CD4-positive, alpha-beta T cell treated with Interleukin-2 at 100 ng/mL for 4 hours (primary cell): ENCODE measurements around the gene GNL3L.
"Not testable (repeated sequence)": the region's sequence is repeated elsewhere in the genome, so short reads cannot be mapped to it uniquely, and the experiment has no call there.

Experiments
- DNase-seq: peaks from one replicate; pipeline ENCODE4 v3.0.0-alpha.2; 2020; ENCODE audit warnings: low spot score

The GNL3L gene

DNA sequence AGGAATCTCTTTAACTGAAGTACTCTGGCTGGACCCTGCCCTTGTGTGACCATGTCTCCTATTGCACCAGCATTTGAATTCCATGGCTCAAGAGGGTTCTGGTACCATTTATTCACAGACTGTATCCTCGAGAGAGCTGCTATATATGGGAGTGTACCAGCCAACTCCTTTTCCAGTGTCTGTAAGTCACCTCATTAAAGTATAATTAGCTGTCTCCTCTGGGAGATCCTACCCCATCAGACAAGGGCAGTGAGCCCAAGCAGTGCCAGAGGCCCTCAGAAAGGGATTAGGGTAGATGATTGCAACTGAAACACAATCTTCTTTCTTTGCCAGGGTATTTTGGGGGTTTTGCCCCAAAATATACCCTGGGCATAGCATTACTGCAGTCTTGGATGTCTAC lies 31.6 kb downstream of the GNL3L start:
- DNase-seq: no peak

DNA sequence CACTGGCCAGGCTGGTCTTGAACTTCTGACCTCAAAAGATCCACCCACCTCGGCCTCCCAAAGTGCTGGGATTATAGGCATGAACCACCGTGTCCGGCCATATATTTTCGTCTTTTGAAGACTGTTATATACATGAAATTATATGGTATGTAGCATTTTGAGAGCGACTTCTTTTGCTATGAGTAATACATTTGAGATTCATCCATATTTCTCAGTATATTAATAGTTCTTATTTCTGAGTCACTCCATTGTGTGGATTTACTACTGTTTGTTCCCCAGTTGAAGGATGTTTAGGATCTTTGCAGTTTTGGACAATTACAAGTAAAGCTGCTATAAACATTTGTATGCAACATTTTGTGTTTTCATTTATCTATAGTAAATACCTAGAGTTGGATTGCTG lies 34.9 kb downstream of the GNL3L start:
- DNase-seq: no peak

DNA sequence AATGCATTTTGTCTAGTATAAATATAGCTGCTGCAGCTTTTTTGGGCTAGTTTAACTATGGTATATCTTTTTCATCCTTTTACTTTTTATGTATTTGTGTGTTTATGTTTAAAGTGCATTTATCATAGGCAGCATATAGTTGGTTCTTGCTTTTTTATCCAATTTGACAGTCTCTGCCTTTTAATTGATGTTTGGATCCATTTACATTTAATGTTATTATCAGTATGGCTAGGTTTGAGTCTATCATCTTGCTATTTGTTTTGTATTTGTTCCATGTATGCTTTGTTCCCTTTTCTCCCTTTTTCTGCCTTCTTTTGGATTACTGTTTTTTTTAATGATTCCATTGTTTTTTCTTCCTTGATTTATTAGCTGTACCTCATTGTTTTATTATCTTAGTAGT lies 40.3 kb downstream of the GNL3L start:
- no peak for DNase-seq

DNA sequence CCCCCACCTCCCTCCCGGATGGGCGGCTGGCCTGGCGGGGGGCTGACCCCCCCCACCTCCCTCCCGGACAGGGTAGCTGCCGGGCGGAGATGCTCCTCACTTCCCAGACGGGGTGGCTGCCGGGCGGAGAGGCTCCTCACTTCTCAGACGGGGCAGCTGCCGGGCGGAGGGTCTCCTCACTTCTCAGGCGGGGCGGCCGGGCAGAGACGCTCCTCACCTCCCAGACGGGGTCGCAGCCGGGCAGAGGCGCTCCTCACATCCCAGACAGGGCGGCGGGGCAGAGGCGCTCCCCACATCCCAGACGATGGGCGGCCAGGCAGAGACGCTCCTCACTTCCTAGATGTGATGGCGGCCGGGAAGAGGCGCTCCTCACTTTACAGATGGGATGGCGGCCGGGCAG lies 42.6 kb downstream of the GNL3L start:
- not testable (repeated sequence) for DNase-seq

DNA sequence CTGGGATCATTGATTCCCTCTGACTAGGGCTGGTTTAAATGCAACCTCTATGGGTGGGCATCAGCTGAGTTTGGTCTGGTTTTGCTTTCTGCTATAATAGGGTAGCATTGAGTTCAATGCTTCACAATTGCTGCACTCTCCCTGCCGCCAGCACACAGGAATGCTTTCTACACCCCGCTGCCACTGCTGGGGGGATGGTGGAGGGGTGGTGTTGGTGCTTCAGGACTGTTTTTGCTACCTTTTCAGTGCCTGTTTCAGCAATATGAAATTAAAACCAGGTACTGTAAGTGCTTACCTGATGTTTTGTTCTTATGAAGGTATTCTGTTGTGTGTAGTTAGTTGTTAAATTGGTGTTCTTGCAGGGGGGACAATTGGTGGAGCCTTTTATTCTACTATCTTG lies 67.7 kb downstream of the GNL3L start:
- no peak for DNase-seq

DNA sequence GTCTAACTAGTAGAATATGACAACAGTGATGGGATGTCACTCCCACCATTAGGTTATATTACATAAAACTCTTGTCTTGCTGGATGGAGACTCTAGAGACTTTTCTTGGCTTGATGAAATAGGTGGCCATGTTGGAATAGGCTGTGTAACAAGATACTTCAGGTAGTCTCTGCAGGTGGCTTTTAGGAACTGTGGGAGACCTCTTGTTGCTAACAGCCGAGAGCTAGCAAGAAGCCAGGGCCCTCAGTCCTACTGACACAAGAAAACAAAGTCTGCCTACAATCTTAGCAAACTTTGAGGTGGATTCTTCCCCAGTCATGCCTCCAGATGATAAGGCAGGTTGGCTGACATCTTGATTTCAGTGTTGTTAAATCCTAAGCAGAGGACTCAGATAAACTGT lies 72.5 kb downstream of the GNL3L start:
- no peak for DNase-seq
